Measurements from ENCODE around the gene SYCP3. TPM values are rescaled to one million over a fixed set of nuclear protein-coding genes. Genes with fewer than 3 reads are reported as not detected.
A peak's percentile ranks its signal among the peaks of the same experiment; 100 is the strongest.

The SYCP3 gene
- total RNA-seq, 1 donor from 2014 or later = 0.07 TPM

- Mint-ChIP-seq H3K4me3 (peak overlapping the region; percentile 5), H3K36me3 (peaks cover 15% of the 10 kb centered on the region), H3K4me1 (ENCODE audit: unreplicated experiment) (peaks cover 10% of the 10 kb centered on the region), H3K27ac (peak overlapping the region; percentile 83), H3K27me3 (no peaks in the 10 kb centered on the region), H3K9me3 (no peaks in the 10 kb centered on the region)
- DNase-seq (ENCODE audit: extremely low spot score, unreplicated experiment) = no peak
- TF ChIP-seq, protein P1, sequence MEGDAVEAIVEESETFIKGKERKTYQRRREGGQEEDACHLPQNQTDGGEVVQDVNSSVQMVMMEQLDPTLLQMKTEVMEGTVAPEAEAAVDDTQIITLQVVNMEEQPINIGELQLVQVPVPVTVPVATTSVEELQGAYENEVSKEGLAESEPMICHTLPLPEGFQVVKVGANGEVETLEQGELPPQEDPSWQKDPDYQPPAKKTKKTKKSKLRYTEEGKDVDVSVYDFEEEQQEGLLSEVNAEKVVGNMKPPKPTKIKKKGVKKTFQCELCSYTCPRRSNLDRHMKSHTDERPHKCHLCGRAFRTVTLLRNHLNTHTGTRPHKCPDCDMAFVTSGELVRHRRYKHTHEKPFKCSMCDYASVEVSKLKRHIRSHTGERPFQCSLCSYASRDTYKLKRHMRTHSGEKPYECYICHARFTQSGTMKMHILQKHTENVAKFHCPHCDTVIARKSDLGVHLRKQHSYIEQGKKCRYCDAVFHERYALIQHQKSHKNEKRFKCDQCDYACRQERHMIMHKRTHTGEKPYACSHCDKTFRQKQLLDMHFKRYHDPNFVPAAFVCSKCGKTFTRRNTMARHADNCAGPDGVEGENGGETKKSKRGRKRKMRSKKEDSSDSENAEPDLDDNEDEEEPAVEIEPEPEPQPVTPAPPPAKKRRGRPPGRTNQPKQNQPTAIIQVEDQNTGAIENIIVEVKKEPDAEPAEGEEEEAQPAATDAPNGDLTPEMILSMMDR (conservative IDR thresholded peaks at IDR 0.05) = no peak
Observed at GRCh38 chr12:101782273-101782731, 43.0 kb upstream of the SYCP3 start.

- H3K4me1 Mint-ChIP-seq (ENCODE audit: unreplicated experiment) = peaks cover 10% of the 10 kb centered on the region
- no peak overlapping the region for H3K27ac Mint-ChIP-seq
- no peak overlapping the region for H3K4me3 Mint-ChIP-seq
- H3K9me3 Mint-ChIP-seq = no peaks in the 10 kb centered on the region
- H3K27me3 Mint-ChIP-seq = no peaks in the 10 kb centered on the region
- TF ChIP-seq, protein P1 (conservative IDR thresholded peaks at IDR 0.05) = no peak
- peaks cover 16% of the 10 kb centered on the region for H3K36me3 Mint-ChIP-seq
- DNase-seq (ENCODE audit: extremely low spot score, unreplicated experiment) = no peak
Observed at GRCh38 chr12:101781834-101782233, 42.6 kb upstream of the SYCP3 start.

DNA sequence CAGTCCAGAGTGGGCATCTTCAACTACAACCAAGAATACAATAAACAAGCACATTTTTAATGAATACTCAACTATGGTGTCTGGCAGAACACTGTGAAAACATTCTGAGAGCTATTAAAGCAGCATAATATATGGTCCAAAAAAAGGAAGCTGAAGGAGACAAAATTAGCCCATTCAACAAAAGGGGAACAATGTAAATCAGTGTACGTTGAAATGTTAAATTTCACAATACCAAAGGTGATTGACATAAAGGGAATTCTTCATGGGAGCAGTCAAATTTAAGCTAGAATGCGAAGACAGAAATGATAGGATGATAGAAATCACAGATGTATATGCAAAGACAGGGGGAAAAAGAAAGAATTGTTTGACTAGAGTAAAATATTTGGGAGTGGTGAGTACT lies 41.3 kb upstream of the SYCP3 start:
- Mint-ChIP-seq H3K36me3 (peaks cover 15% of the 10 kb centered on the region), H3K27ac (no peak overlapping the region), H3K4me1 (ENCODE audit: unreplicated experiment) (peaks cover 10% of the 10 kb centered on the region), H3K27me3 (no peaks in the 10 kb centered on the region), H3K9me3 (no peaks in the 10 kb centered on the region), H3K4me3 (no peak overlapping the region)
- TF ChIP-seq, protein P1 (conservative IDR thresholded peaks at IDR 0.05) = no peak
- no peak for DNase-seq (ENCODE audit: extremely low spot score, unreplicated experiment)

GRCh38 chr12:101779626-101780025 lies 40.4 kb upstream of the SYCP3 start:
- Mint-ChIP-seq H3K27ac (no peak overlapping the region), H3K4me1 (ENCODE audit: unreplicated experiment) (peaks cover 10% of the 10 kb centered on the region), H3K36me3 (peaks cover 13% of the 10 kb centered on the region), H3K9me3 (no peaks in the 10 kb centered on the region), H3K27me3 (no peaks in the 10 kb centered on the region), H3K4me3 (no peak overlapping the region)
- TF ChIP-seq, protein P1 (conservative IDR thresholded peaks at IDR 0.05) = no peak
- DNase-seq (ENCODE audit: extremely low spot score, unreplicated experiment) = no peak

- Mint-ChIP-seq H3K9me3 (no peaks in the 10 kb centered on the region), H3K4me3 (no peak overlapping the region), H3K27ac (no peak overlapping the region), H3K36me3 (peaks cover 11% of the 10 kb centered on the region), H3K27me3 (no peaks in the 10 kb centered on the region), H3K4me1 (ENCODE audit: unreplicated experiment) (peaks cover 10% of the 10 kb centered on the region)
- TF ChIP-seq, protein P1 (conservative IDR thresholded peaks at IDR 0.05) = no peak
- no peak for DNase-seq (ENCODE audit: extremely low spot score, unreplicated experiment)
Observed at GRCh38 chr12:101779200-101779599, 39.9 kb upstream of the SYCP3 start.

DNA sequence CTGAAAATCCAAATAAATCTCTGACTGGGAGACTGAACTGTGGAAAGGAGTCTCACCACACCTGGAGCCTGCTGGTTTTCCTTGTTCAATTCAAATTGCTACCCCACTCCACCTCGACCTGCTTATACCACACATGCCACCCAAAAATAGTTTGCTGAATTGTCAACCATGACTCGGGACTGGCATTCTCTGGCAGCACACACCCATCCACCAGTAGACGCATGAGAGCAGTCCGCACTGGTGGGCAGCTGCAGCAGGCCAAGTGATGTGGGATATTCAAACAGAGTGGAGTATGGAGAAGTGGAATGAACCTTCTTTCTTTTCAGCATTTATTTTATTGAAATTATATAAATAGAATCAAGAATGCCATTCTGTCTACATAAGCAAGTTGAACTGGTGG lies 38.7 kb upstream of the SYCP3 start:
- DNase-seq (ENCODE audit: extremely low spot score, unreplicated experiment) = no peak
- TF ChIP-seq, protein P1 (conservative IDR thresholded peaks at IDR 0.05) = no peak
- Mint-ChIP-seq H3K4me3 (no peak overlapping the region), H3K27me3 (no peaks in the 10 kb centered on the region), H3K9me3 (no peaks in the 10 kb centered on the region), H3K27ac (no peak overlapping the region), H3K4me1 (ENCODE audit: unreplicated experiment) (peaks cover 6% of the 10 kb centered on the region), H3K36me3 (peaks cover 11% of the 10 kb centered on the region)
